Fibroblast of skin of back (primary cell): ENCODE results near the gene PRR5L.
A peak's percentile ranks its signal among the peaks of the same experiment; 100 is the strongest.

Experiments
- DNase-seq: peaks from one replicate; pipeline ENCODE4 v3.0.0-alpha.2; 2013

The PRR5L gene

DNA sequence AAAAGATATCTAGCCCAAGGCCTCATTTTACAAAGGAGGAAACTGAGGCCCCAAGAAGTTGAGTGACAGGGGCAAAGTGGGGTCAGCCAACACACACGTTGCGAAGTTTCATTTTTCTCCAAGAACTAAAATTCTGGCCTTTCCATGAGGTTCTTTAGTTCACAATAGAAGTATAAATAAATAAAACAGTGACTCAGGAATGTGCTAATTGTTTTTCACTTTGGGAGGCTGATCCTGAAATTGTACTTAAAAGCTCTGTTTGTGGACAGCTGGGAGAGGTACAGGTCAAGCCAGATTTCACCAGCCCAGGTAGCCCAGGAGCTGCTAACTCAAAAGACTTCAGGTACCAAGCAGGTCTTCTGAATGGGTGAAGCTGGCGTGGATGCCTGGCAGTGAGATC lies 108.7 kb downstream of the PRR5L start:
- DNase-seq: no peak

DNA sequence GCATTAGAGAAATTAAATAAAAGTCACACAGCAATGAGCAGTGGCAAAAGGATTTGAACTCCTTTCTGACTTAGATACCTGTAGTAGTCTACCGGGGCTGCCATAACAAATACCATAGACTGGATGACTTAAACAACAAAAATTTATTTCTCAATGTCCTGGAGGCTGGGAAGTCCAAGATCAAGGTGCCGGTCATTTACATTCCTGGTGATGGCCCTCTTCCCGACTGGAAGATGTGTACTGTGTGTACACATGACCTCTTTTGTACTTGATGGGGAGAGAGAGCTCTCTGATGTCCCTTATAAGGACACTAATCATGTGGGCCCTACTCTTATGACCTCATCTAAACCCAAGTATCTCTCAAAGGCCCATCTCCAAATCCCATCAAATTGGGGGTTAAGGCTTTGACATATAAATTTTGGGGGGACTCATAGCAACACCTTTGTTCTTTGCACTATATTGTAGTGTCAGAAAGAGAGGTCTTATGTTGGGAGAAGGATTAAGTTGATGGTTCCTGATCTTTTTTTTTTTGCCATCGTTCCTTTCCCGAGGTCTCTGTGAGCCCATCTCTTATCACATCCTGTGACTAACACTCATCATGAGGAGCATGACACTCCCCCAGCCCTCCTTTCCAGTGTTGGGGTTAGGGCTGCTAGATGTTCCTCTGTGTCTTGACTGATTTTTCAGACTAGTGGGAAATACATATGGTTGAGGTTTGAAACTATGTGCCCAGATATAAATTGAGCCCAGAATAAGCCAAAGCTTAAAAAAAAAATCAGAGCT lies 109.7 kb downstream of the PRR5L start:
- no peak for DNase-seq

DNA sequence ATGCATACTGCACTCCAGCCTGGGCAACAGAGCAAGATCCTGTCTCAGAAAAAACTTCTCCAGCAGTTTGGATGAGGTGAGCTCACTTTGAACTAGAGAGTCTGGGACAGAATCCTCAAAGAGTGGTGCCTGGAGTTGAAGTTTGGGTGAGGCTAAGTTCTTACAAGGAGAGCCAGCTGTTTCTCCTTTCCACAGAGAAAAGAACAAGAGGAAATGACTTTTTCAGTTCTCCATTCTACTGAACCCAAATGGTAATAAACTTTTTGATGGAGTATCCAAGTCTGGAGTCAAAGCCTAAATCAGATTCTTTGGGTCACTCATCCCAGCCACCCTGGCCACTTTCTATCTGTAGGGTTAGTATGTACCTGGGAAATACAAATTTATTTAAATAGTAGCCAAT lies 111.3 kb downstream of the PRR5L start:
- DNase-seq: no peak

DNA sequence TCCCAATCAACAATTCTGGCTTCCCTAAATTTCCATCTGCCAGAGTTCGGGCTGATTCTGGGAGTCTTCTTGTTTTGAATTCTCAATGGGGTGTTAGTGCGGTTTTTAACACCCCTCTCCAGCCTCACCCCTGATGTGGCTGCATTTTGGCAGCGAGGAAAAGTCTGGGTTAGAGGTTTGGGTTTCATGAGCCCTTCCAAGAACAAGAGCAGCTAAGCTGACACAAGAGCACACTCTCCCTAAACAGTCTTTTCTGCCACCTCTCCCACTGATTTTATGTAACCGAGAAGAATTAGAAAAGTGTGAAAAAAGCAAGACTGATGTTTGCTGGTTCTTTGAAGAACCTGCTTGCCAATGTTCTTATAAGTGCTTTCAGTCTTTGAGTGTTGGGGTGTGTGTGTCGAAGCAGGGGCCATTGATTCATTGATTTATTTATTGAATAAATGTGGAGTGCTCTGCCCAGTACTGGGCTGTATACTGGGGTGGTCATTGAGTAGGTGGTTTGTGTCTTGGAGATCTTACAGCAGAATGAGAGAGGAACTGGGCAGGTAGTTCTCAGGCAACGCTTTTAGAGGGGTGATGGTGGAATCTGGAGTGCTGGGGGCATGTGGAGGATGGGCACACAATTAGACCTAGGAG lies 112.5 kb downstream of the PRR5L start:
- DNase-seq: no peak

DNA sequence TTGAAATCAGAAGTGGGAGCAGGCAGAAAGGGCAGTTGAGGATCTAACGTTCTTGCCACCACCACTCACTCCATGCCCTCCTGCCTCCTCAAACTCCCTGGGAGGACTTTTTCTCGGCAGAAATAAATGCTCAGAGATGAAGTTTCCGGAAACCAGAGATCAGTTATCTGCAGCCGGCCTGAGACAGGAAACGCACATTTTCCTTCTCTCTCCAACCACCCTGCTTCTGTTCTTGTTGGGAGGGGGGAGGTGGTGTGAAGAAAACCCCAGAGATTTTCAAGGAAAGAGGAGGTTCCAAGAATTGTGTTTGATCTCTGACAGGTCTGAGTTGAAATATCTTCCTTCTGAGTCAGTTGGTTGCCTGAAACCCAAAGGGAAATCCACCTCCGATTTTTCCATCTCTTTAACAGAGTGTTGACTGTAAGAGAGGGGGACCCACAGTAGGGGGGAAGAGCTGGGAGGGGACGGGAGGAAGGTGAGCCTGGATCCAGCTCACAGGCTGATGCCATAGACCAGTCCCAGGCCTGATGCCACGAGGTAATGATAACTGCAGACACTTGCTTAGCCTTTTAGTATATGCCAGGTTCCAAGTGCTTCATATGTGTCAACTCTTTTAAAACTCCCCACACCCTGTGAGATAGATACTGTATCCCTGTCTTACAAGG lies 113.2 kb downstream of the PRR5L start:
- no peak for DNase-seq

DNA sequence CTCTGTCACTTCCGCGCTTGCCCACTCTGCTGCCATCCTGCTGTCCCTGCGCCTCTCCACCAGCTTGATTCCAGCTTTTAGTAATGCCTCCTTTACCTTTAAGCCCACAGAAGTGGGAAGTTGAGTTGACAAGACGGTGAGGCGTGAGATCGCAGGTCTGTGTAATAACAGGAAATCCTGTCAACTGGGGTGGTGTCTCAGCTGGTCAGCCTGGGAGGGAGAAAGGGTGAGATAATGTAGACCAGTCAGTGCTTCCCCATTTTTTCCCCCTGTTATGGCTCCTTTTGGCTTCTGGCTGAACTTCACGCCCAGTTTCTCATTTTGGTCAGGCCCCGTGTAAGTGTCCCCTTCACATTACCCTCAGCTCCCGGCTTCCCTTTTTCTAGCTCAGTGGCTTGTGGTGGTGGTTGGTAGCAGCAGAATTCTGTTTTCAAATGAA lies 115.1 kb downstream of the PRR5L start:
- no peak for DNase-seq

DNA sequence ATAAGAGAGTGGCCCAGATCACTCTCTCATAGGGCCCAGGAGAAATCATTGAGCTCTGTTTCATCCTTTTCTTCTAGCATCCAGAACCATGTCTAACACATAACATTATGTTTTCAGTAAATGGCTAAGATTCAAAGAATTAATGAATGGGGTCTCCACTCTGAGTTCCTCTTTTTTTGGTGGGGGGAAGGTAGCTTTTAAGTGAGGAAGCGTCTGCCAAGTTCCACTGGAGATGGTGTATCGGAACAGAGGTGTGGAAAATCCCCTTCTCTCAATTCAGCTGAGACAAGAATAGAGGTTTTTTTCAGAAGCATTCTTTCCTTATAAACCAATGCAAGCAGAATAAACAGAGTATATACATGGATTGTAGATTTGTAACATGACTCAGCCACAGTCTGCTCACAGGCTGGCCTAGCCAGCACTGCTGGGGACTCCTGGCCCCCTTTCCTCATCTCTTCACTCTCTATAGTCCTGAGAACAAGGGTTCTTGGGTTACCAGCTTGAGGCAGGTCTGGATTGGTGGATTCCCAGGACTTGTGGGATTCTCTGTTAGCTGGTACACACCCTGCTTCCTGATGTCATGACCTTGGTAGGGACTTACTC lies 116.8 kb downstream of the PRR5L start:
- DNase-seq: peak; percentile 61

DNA sequence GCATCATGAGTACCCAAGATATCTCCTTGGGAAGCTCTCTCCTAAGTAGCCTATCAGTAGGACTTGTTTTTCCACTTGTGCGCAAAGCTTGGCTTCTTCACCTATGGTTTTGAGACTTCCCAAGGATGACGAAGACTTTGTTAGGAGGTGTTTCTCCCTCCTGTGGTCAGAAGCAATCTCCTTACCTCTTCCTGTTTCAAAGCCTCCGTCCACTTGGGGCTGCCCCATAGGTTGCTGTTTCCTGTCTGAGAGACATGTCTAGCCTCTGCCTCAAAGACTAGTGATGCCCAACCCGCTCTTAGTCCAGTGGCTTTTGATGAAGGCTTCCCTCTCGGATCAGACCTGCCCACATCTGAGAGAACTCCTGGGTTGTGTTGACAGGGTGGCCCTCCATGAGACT lies 121.1 kb downstream of the PRR5L start:
- DNase-seq: no peak

DNA sequence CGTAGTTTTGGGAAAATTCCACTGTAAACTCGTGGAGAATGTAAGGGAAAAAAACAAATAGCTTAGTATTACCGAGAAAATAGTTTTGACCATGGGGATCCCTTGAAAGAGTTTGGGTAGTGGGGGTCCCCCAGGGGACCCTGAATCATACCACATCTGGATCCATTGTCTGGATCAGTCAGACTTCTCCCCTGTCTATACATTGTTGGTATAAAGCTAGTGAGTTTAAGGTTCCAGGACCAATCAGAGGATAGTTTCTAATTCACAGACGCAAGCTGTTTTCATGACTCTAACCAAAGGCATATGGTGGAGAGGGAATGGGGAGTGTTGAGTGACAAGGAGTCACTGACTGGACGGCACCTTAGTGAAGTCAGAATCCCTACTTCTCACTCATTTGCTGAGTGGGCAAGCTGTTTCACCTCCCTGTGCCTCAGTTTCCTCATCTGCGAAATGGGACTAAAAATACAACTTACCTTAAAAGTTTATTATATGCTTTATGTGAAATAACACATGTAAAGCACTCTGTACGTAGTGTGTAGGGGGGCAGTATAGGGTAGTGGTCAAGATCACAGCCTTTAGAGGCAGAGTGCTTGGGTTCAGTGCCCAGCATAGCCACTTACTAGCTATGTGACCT lies 123.8 kb downstream of the PRR5L start:
- DNase-seq: peak; percentile 30

DNA sequence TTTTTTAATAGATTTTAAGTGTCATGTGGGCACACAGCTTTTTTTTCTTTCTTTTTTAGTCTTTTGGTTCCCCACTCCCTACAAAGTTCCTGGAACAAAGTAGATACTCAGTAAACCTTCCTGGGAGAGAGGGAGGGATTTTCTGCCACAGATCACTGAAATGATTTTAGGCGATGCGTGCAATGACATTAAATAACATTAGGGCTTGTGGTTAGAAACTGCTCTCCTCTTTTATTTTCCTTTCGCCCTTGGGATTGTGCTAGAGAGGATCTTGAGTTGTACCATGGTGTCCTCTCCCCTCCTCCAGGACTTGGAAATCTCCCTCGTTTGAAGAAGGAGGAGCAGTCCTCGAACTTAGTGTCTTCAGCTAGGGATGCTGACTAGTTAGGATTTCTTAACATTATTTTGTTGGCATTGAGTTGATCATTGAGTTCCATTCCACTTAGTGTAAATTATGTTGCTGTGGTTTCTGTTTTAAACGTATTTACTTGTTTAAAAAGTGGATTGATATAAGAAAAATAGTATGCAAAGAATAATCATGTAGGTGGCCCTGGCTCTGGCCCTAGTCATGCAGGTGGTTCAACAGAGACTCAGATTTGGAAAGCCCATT lies 125.6 kb downstream of the PRR5L start:
- DNase-seq: no peak

DNA sequence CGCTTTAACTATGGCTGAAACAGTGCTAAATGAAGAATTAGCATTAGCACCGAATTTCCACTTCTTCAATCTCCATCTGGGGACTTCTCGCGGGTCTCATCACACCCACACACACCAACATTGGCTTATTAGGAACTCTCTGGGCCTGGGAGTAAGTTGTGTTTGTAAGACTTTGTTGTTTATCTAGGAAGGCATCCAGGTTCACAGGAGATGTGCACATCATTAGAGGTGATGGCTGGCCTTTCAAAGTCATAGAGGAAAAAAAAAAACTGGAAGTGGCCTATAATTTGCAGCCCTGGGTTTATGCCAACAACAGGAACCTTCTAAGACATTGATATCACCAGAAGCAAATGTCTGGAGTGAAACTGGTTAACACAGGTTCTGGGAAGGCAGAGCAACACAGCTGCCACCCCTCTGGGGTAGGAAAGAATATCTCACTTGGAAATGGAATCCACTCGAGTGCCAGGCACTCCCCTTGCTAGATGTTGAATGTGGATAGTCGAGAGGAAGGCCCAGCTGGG lies 129.5 kb downstream of the PRR5L start:
- peak; percentile 27 for DNase-seq

DNA sequence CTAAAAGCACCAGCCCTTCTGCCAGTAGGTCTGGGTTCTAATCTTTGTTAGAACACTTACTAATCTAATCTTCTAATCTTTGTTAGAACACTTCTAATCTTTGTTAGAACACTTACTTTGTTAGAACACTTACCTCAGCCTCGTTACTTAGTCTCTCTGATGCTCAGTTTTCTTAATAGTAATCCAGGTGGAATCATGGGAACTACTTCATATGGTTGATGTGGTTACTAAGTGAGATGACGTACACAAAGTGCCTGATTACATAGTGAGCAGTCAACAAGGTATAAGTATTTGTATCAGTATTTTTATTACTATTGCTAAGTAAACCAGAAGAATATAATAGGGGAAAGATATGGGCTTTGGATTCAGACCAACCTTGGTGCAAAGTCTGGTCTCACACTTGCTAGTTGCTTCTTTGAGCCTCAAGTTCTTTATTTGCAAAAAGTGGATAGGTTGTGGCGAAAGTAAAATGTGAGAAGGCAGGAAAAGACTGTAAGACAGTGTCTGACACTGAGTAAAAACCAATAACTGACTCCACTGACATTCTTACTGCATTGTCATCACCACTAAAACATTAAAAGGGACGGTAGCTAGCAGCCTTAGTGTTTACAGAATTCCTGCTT lies 130.2 kb downstream of the PRR5L start:
- DNase-seq: peak; percentile 13

DNA sequence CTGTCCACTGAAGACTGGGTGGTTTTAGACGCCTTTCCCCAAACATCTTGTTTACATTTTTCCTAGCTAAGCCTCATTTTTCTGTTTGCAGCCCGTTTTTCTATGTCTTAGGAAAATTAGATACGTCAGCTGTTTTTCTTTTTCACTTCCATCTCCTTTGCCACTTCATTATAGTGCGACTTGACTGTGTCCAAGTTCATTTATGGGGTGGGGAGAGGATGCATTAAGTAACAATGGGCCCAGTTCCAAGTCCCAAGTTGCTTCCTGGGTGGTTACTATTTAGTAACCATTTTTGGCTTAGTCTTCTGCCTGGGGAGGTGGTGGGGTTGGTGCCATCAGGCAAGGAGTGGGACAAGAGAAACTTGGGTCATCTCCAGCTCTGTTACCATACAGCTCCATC lies 131.0 kb downstream of the PRR5L start:
- no peak for DNase-seq

DNA sequence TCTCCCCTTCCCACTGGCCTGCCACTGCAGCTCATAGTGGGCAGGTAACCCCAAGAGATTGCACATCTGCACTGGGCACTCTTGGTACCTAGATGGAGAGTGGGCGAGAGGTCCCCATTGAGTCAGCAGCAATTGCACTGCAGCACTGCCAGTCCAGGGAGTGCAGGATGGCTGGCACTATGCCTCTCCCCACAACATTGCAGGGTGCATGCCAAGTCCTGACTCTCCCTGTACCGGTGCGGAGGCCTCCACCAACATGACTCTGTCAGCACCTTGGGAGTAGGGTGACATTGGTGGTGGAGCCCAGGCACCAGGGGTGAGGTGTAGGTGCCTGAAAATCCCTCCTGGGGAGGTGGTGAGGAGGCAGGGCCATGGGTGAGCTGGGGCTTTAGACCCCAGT lies 131.8 kb downstream of the PRR5L start:
- DNase-seq: no peak

DNA sequence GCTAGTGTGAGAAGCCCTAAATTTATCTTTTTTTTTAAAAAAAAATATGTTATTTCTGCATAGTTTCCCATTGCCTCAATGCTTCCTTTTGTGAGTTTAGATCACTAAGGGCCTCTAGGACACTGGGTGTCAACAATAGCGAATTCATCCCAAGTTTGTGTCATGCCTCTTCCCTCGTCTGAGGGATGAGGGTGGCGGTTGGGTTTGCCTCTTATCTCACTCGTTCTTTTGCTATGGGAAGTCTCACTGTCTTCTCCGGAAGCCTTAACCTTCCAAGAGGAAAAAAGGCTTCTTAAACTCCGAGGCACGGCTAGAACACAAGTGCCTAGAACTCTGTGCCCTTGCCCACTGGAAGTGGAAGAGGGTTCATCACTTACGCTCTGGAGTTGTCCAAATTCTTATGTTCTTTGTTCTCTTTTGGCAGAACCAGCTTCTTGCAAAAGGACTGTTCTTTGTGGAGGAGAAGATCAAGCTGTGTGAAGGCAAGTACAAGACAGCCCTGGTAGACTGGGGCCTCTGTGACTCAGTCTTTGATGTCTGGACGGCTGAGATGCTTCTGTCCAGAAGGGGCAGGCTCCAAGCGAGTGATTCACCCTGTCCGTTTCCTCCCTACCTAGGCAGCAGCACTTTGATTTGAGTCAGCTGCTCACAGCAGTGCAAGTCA lies 135.5 kb downstream of the PRR5L start:
- DNase-seq: peak; percentile 95

DNA sequence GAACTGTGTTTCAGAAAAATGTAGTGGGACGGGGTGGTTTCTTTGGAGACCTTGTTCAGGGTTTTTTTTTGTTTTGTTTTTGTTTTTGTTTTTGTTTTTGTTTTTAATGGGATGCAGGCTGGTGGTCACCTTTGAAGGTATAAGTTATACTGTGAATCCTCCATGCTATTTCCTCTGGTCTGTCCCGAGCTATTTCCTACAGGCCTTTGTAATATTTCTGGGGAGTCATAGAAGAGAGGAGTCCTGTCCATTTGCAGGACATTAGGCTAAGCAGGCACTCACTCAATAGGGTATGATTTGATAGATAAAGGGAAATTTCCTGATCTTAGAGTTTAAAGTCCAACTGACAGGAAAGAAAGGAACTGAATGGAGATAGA lies 136.0 kb downstream of the PRR5L start:
- no peak for DNase-seq

DNA sequence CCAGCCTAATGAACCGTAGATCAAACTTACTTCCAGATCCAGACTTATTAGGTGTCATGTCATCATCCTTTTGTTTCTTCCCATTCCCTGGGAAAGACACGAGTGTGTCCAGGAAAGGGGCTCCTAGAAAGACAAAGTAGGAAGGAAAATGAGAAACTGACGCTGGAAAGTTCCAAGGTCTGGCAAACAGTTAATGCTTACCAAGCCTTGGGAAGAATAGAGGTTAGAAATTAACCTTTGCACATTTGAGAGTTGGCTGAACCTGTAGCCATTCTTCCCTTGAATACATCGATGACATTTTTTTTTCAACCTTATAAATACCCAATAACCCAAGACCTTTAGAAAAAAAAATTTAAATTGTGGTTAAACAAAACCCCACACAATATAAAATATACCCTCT lies 136.7 kb downstream of the PRR5L start:
- no peak for DNase-seq

DNA sequence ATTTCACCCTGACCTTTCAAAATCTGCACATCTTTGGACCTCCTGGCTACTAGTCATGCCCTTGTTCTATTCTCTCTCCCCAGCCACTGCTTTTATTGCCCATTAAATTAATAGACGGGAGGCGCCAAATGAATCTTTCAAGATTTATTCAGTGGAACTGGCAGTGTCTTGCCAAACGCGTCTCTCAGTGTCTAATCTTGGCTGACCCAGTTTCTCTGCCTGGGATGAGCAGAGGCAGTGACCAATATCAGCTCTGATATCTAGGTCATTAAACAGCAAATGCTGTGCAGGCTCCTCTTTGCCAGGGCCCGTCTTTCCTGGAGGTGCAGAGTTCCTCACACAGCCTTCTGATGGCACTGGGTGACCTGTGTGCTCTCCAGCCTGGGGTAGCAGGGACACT lies 140.0 kb downstream of the PRR5L start:
- no peak for DNase-seq

DNA sequence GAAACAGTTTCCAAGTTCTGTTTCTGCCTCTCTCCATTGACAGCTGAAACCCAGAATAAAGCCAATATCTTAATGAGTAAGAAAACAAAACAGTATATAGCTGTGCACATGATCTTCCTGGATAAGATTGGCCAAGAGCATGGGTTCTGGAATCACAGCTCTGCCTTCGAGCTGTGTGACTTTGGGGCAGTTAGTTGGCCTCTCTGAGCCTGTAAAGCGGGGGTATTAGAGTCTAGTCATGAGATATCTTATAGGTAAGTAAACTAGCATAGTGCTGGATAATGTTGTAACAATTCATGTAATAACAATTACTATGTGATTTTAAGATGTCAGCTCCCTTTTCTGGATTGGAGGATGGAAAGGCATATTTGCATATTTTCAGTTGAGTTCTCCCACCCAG lies 140.5 kb downstream of the PRR5L start:
- DNase-seq: no peak

DNA sequence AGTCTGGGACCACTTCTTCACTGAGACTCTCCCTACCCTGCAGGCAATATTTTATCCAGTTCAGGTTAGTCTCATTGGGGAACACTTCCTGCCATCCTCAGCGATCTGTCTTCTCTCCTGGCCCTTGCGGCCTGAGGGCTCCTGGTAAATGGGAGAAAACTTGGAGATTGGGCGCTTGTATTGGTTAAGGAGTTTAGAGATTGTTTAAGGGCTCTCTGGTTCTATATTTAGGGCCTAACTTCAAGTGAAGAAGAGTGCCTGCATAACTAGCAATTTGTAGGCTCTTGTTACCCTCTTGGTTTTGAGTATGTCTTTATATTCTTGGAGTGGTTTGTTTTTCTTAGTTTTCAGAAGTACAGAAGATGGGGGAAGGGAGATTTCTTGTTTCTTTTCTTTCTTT lies 141.3 kb downstream of the PRR5L start:
- no peak for DNase-seq

DNA sequence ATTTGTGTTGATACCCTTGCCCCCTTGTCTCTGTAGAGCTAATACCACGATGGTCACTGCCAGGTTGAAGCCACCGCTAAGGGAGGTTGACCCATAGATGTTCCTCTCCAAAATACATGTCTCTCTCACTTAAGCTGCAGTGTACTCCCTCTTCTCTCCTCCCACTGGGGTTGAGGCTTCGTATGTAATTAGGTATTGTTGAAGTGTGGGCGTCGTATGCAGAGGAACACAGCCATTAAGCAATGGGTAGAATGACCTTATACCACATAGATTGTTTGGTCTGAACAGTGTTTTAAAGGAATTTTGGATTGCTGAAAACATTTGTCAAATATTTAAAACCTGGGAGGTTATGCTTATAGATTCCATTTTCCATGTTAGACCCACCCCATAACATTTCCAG lies 142.0 kb downstream of the PRR5L start:
- DNase-seq: no peak
